Stimulated activated CD8-positive, alpha-beta memory T cell treated with anti-CD3 and anti-CD28 coated beads, Interleukin-7, amount 100 ng/mL, for 24 hours (primary cell): Measurements from ENCODE around the gene CATSPERZ.
"Not testable (repeated sequence)": the region's sequence is repeated elsewhere in the genome, so short reads cannot be mapped to it uniquely, and the experiment has no call there.

Experiments
- DNase-seq: peaks from one replicate; pipeline ENCODE4 v3.0.0-alpha.2; 2020; ENCODE audit warnings: low read depth

CATSPERZ gene

GRCh38 chr11:64304316-64305072 is 4.3 kb downstream of the CATSPERZ start:
- DNase-seq, result peak; percentile 96

GRCh38 chr11:64305075-64305690 is 5.0 kb downstream of the CATSPERZ start, which contains the start of gene ESRRA:
ESRRA (plus strand) TSS chr11:64305524; CDS start chr11:64307180, 1,656 bp downstream.
- DNase-seq, result peak; percentile 99

- DNase-seq, result peak; percentile 46
Measured at GRCh38 chr11:64305691-64306562, 5.8 kb downstream of the CATSPERZ start.

DNA sequence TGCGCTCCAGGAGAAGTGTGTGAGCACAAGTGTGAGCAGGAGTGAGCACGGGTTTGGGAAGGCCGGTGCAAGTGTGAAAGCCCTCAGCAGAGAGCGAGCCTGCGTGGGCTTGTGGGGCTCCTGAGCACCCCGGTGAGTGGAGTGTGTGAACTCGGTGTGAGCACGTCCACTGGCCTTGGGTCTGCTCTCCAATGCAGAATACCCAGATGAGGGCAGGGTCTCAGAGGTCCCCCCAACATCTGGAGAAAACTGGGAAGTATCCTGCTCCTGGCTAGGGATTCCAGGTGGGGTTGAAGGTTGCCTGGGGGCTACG is 6.4 kb downstream of the CATSPERZ start:
- no peak for DNase-seq

DNA sequence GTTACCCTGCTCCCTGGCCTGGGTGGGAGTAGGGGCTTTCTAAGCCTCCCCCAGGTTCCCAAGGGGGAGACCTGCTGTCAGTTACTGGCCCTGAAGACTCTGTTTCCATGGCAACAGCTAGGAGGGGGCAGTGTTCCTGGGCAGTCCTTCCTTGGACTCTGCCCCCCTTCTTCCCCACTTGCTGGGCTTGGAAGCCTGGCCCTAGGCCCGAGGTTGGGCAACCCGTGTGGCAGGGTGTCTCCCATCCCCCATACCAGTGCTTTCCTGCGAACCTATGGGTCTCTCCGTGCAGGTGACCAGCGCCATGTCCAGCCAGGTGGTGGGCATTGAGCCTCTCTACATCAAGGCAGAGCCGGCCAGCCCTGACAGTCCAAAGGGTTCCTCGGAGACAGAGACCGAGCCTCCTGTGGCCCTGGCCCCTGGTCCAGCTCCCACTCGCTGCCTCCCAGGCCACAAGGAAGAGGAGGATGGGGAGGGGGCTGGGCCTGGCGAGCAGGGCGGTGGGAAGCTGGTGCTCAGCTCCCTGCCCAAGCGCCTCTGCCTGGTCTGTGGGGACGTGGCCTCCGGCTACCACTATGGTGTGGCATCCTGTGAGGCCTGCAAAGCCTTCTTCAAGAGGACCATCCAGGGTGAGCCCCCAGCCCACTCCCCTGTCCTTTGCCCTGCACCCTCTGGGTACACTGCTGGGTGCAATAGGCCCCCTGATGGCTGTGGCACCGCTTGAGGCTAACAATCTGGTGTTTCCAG is 6.9 kb downstream of the CATSPERZ start:
- DNase-seq, result no peak

DNA sequence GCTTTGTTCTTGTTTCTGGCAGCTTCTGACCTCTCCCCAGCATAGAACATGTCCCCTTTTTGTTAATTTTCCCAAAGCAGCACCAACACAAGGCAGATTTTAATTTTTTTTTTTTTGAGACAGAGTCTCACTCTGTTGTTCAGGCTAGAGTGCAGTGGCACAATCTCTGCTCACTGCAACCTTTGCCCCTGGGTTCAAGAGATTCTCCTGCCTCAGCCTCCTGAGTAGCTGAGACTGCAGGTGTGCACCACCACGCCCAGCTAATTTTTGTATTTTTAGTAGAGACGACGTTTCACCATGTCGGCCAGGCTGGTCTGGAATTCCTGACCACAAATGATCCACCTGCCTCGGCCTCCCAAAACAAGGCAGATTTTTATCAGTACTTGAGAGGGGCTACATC is 7.6 kb downstream of the CATSPERZ start:
- DNase-seq, result not testable (repeated sequence)

GRCh38 chr11:64312947-64313346 is 12.8 kb downstream of the CATSPERZ start:
- DNase-seq, result no peak

- no peak for DNase-seq
Measured at GRCh38 chr11:64313491-64314145, 13.5 kb downstream of the CATSPERZ start.

DNA sequence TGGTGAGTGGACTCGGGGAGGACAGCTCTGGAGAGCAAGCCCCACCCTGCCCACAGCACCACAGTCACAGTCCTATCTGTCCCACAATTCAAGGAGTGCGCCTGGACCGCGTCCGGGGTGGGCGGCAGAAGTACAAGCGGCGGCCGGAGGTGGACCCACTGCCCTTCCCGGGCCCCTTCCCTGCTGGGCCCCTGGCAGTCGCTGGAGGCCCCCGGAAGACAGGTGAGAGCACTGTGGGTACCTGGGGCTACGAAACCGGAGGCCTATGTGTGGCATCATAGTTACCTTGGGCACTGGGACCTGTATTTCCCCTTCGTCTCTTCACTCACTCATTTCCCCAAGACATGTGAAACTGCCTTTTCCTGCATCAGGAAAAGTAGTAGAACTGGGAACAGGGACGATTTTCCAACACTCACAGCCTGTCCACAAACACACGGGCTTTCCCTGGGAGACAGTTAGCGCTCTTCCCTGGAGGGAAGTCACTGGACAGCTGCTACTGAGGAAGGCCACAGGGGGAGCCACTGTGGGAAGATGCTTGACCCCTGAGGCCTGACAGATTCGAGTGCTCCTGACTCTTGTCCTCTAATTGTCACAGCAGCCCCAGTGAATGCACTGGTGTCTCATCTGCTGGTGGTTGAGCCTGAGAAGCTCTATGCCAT is 14.1 kb downstream of the CATSPERZ start:
- no peak for DNase-seq

DNA sequence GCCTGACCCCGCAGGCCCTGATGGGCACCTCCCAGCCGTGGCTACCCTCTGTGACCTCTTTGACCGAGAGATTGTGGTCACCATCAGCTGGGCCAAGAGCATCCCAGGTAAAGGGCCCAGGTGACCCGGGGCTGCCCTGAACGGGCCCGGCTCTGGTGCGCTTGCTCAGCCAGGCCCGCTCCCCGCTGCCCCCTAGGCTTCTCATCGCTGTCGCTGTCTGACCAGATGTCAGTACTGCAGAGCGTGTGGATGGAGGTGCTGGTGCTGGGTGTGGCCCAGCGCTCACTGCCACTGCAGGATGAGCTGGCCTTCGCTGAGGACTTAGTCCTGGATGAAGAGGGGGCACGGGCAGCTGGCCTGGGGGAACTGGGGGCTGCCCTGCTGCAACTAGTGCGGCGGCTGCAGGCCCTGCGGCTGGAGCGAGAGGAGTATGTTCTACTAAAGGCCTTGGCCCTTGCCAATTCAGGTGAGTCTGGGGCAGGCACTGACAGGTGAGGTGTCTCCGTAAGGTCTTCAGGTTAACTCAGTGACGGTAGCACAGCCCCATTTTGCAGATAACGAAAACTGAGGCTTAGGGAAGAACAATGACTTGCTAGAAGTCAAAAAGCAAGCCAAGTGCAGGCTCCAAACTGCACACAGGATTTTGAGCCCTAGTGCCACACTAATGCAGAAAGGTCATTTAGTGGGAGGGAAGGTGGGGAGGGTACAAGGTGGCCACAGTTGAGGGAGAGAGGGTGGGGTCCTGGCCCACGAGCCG is 14.8 kb downstream of the CATSPERZ start:
- DNase-seq, result no peak

GRCh38 chr11:64315667-64316526 is 15.7 kb downstream of the CATSPERZ start:
- not testable (repeated sequence) for DNase-seq

- no peak for DNase-seq
Measured at GRCh38 chr11:64316672-64317324, 16.6 kb downstream of the CATSPERZ start.

DNA sequence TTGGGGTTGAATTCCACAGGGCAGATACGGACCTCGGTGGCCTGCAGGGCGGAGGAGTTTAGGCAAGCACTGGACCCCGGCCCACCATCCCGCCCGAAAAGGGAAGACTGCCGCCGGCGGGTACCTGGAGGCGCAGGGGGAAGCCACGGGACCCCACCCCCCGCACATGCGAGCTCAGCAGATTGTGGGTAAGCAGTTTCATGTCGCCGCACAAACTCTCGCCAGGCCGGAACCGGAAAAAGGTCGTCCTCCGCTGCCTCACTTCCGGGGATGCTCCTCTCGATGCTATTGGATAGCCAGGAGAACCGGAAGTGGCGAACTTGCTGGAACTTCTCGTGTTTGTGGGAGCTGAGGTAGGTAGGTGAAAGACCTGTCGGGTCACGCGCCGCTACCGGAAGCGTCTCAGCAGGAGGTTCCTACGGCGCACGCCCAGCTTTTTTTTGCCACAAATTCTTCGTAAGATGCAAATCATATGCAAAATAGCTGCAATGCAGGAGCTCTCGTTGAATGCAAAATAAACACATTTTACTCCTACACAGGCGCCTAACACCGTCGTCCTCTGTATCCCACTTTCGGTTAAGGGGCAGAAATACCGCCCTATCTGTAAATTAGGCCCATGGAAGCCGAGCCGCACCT is 17.3 kb downstream of the CATSPERZ start, which contains the start of gene TRMT112:
TSS of gene TRMT112 (minus strand) at position 235 of the 636 bp plus-strand sequence. CDS start at position 202, 33 bp downstream.
- peak; percentile 93 for DNase-seq

DNA sequence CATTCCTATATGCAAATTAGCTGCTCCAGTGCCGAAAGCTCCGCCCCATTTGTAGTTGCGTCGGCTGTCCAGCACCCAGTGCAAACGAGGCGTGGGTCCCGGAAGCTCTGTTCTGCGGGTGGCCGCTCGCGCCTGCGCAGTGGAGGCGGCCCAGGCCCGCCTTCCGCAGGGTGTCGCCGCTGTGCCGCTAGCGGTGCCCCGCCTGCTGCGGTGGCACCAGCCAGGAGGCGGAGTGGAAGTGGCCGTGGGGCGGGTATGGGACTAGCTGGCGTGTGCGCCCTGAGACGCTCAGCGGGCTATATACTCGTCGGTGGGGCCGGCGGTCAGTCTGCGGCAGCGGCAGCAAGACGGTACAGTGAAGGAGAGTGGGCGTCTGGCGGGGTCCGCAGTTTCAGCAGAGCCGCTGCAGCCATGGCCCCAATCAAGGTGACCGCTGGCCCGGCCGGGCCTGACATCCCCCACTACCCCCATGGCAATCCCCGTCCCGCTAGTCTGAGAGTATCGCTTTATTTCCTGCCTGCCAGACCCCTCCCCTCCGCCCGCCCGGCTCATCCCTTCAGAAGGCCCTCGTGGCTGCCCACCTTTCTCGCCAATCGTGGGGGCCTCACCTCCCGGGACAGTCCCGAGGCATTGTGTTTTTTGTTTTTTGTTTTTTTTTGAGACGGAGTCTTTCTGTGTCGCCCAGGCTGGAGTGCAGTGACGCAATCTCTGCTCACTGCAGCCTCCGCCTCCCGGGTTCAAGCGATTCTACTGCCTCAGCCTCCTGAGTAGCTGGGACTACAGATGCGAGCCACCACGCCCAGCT is 18.0 kb downstream of the CATSPERZ start, which contains the start of gene PRDX5:
TSS of gene PRDX5 (plus strand) at position 161 of the 805 bp plus-strand sequence. CDS start at position 256, 95 bp downstream.
- peak; percentile 84 for DNase-seq

DNA sequence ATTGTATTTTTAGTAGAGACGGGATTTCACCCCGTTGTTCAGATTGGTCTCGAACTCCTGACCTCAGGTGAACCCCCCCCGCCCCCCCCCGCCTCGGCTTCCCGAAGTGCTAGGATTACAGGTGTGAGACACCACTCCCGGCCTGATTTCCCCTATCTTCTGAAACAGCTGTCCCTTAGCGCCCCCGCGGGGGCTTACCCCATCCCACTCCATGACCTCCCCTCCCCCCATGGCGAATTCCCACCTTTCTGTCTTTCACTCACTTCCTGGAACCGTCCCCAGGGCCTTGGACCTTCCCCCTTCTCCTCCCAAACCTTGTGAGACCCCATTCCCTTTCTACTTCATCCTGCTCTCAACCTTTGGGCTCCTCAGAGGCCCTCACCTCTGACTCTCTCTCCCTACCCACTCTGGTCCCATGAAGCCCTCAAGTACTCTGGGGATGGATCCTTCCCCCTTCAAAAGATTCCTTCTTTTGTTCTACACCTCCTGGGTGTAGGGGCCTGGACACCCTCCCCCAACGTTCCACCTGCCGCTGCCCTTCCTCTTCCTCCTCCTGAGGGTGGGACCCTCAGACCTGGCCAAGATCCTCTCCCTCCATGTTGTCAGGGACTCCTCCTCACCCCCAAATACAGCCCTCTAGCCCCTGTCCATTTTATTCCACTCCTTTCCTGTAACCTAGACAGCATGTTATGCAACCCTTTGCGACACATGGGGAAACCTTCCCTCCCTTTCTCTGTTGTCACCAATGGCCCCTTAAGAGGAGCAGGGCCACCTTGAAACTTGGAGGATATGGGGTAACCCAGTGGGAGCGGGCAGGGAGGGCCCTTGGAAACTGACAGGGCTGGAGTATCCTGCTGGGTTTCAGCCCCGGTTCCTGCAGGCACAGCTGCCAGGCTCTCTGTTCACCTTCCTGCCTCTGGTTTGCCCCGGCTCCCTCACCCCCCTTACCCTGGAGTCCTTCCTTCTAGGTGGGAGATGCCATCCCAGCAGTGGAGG is 18.9 kb downstream of the CATSPERZ start:
- DNase-seq, result no peak

DNA sequence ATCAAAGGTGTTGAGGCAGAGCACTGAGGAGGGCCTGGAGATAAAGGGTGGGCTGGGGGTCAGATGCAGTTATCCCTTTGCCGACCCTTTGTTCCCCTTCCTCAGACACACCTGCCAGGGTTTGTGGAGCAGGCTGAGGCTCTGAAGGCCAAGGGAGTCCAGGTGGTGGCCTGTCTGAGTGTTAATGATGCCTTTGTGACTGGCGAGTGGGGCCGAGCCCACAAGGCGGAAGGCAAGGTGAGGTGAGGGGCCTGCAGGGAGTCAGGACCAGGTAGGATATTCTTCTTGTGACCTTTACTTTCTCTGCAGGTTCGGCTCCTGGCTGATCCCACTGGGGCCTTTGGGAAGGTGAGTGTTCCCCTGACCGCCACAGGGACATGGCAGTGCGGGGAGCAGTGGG is 20.4 kb downstream of the CATSPERZ start:
- DNase-seq, result no peak
